Measurements from ENCODE around the gene TMSB10.
"Not testable (repeated sequence)": the region's sequence is repeated elsewhere in the genome, so short reads cannot be mapped to it uniquely, and the experiment has no call there.

Gene TMSB10

DNA sequence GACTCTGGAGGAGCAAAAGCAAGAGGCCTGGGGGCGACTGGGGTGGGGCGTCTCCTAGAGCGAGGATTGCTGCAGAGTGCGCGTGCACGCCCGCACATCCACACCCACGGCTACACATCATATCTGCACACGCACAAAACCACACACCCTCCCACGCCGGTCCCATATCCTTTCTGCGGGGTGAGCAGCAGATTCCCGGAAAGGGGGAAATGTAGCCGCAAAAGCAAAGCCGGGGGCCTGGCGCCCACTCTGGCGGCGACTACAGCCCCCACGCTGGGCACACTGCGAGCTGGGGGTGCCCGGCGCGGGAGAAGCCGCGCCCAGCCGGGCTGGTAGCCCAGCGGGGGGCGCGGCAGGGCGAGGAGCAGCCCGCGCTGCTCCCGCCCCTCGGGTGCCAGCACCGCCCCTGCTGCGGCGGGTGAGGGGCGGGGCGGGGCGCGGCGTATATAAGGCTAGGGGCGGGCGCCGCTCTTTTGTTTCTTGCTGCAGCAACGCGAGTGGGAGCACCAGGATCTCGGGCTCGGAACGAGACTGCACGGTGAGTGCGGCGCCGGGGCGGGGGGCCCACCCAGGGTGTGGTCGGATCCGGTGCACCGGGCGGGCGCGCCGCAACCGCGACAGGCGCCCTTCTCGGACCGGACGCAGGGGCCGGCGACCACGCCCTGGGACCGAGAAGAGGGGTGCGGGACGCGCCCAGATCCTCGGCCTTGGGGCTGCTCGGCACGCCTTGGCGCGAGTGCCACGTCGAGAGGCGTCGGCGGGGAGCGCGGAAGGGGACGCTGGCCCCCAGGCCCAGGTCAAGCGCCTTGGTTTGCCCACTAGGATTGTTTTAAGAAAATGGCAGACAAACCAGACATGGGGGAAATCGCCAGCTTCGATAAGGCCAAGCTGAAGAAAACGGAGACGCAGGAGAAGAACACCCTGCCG is at the start of gene TMSB10:
TMSB10 (plus strand) TSS at position 476 of the 927 bp plus-strand sequence.
- in situ Hi-C loops (cut with MboI; ENCODE audit: low sequenced_read_pairs): no loop called here

- in situ Hi-C loops (cut with MboI; ENCODE audit: low sequenced_read_pairs): no loop called here
Measured at GRCh38 chr2:84855731-84856130, 49.7 kb upstream of the TMSB10 start.

DNA sequence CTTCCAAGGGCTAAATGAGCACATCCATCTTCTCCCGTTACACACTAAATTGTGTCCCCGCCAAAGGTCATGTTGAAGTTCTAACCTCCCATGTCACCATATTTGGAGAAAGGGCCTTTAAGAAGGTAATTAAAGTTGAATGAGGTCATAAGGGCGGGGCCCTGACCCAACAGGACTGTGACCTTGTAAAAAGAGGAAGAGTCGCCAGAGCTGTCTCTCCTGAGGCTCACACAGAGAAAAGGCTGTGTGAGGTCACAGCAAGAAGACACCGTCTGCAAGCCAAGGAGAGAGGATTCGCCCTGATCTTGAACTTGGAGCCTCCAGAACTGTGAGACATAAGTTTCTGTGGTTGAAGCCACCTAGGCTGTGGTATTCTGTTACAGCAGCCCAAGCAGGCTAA is 48.7 kb upstream of the TMSB10 start:
- in situ Hi-C loops (cut with MboI; ENCODE audit: low sequenced_read_pairs): no loop called here

DNA sequence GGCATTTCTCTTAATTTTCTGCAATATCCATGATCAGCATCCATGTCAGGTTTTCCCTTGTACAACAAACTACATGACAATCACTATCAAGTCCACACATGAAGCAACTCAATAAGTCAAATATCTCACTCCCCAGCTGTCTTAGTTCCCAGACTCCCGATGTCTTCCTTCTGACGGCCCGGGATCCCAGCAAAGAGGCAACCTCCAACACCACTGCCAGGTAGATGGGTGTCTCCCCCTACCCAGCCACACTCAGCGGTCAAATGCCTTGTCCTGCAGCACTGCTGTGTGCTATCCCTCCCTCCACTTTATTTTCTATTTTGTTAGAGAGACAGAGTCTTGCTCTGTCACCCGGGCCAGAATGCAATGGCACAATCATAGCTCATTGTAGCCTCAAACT is 47.9 kb upstream of the TMSB10 start:
- in situ Hi-C loops (cut with MboI; ENCODE audit: low sequenced_read_pairs): no loop called here

- in situ Hi-C loops (cut with MboI; ENCODE audit: low sequenced_read_pairs): no loop called here
Measured at GRCh38 chr2:84858123-84858522, 47.3 kb upstream of the TMSB10 start.

- in situ Hi-C loops (cut with MboI; ENCODE audit: low sequenced_read_pairs): no loop called here
Measured at GRCh38 chr2:84858937-84859336, 46.5 kb upstream of the TMSB10 start.

GRCh38 chr2:84861539-84861938 is 43.9 kb upstream of the TMSB10 start:
- in situ Hi-C loops (cut with MboI; ENCODE audit: low sequenced_read_pairs): no loop called here

DNA sequence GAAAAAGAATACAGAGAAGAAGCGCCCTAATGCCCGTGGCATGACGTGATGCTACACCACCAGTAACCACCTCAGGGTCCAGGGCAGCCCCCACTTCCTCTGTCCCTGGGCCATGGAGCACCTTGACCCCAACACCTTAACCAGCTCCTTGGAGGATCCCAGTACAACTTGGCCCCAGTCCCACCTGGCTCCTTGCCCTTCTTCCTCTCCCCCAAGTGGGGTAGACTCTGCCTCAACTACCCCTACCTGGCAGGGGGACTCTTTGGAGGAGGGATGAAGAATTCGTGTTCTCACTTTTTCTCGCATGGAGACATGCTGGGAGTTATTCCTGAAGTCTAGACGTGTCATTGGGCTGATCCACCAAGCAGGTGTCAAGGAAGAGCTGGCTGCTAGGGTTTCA is 43.5 kb upstream of the TMSB10 start:
- in situ Hi-C loops (cut with MboI; ENCODE audit: low sequenced_read_pairs): no loop called here

DNA sequence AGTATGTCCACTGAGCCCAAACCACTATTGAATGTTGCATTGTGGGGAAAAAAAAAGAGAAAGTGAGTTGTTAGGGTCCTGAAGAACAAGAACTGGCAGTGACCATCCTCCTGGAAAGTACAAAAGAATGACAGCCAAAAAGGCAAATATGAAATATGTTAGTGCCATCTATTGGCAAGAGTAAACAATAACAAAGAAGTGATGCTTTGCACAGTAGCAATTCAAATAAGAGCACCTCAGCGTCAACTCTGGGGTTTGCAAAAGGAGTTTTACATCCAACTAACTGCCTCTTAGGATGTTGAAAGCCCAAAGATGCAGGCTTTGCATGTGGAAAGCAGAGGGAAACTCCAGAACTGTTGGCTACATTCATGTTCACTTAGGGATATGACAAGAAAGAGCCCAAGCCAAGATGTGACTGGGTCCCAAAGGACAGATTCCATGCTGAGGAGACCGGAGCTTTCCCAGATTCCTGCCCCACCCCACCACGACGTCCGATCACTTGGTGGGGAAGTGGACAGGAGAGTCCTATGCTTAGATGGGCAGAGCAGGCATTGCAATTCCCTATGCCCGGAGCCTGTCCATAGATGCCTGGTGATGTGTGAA is 40.2 kb upstream of the TMSB10 start:
- in situ Hi-C loops (cut with MboI; ENCODE audit: low sequenced_read_pairs): no loop called here

- in situ Hi-C loops (cut with MboI; ENCODE audit: low sequenced_read_pairs): no loop called here
Measured at GRCh38 chr2:84866122-84866521, 39.3 kb upstream of the TMSB10 start.

- in situ Hi-C loops (cut with MboI; ENCODE audit: low sequenced_read_pairs): not testable (repeated sequence)
Measured at GRCh38 chr2:84868327-84868726, 37.1 kb upstream of the TMSB10 start.

GRCh38 chr2:84870306-84870705 is 35.1 kb upstream of the TMSB10 start:
- in situ Hi-C loops (cut with MboI; ENCODE audit: low sequenced_read_pairs): no loop called here

DNA sequence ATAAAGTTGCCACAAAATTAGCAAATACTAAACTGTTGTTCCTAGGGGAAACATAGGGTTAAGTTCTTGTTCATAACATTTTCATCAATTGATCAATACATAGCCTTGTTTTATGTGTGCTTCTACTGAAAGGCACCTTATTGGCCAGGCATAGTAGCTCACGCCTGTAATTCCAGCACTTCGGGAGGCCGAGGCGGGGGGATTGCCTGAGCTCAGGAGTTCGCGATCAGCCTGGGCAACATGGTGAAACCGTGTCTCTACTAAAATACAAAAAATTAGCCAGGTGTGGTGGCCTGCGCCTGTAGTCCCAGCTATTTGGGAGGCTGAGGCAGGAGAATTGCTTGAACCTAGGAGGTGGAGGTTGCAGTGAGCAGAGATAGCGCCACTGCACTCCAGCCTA is 32.8 kb upstream of the TMSB10 start:
- in situ Hi-C loops (cut with MboI; ENCODE audit: low sequenced_read_pairs): not testable (repeated sequence)

DNA sequence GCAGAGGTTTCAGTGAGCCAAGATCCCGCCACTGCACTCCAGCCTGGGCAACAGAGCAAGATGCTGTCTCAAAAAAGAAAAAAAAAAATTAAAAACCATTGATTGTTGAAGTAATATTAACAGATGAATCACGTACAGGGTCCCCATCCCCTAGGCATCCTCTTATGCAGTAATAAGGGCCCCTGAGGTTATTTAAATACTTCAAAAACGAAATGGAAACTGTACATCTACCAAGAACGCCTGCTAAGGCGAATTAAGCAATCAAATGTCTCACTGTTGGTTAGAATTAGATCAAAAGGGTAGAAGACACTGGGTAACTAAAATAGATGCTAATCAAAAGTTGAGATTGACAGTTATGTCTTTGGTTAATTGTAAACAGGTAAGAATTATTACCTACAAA is 32.1 kb upstream of the TMSB10 start:
- in situ Hi-C loops (cut with MboI; ENCODE audit: low sequenced_read_pairs): no loop called here

GRCh38 chr2:84874381-84875212 is 30.9 kb upstream of the TMSB10 start:
- in situ Hi-C loops (cut with MboI; ENCODE audit: low sequenced_read_pairs): no loop called here

- in situ Hi-C loops (cut with MboI; ENCODE audit: low sequenced_read_pairs): no loop called here
Measured at GRCh38 chr2:84875213-84875560, 30.3 kb upstream of the TMSB10 start.

DNA sequence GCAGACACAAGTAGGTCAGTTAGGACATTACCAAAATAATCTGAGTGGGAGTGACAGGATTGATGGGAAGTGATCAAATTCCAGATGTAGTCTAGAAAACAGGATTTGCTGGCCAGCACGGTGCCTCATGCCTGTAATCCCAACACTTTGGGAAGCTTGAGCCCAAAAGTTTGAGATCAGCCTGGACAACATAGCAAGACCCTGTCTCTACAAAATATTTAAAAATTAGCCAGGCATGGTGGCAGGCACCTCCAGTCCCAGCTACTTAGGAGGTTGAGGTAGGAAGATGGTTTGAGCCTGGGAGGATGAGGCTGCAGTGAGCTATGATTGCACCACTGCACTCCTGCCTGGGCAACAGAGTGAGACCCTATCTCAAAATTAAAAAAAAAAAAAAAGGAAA is 29.8 kb upstream of the TMSB10 start:
- in situ Hi-C loops (cut with MboI; ENCODE audit: low sequenced_read_pairs): not testable (repeated sequence)

- in situ Hi-C loops (cut with MboI; ENCODE audit: low sequenced_read_pairs): no loop called here
Measured at GRCh38 chr2:84876369-84876768, 29.1 kb upstream of the TMSB10 start.

DNA sequence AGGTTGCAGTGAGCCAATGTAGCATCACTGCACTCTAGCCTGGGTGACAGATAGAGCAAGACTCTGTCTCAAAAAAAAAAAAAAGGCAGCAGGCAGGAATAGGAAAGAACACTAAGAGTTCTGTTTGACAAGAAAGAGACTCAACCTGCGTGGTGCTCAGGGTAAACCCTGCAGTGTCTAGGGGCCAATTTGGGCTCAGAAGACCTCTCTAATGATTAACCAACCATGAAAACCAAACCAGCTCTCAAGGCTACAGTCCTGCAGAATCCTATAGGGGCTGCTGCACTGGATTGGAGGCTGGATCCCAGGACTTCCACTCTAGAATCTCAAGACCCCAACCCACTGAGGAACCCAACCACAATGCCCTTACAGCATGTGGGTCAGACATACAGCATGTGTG is 27.0 kb upstream of the TMSB10 start:
- in situ Hi-C loops (cut with MboI; ENCODE audit: low sequenced_read_pairs): no loop called here

DNA sequence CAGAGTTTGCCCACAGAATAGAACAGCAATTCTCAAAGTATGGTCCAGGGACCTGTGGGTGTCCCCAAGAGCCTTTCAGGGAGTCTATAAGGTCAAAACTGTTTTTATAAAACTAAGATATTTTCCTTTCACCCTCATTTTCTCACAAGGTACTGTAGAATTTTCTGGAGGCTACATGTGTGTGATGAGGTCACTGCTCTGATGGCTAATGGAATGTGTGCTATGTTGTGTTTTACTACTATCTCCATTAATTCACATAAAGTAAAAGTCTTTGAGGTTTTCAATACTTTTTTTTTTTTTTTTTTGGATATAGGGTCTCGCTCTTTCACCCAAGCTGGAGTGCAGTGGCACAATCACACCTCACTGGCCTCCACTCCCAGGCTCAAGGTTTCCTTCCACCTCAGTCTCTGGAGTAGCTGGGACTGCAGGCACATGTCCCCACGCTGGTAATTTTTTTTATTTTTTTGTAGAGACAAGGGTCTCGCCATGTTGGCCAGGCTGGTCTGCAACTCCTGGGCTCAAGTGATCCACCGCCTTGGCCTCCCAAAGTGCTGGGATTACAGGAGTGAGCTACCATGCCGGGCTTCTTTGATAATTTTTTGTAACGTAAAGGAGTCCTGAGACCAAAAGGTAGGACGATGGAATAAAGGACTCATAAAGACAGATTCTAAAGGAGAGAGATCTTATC is 26.4 kb upstream of the TMSB10 start:
- in situ Hi-C loops (cut with MboI; ENCODE audit: low sequenced_read_pairs): no loop called here

Data from hTERT RPE-1 (cell line).